ENCODE results near the gene HMOX2.

HMOX2 gene

DNA sequence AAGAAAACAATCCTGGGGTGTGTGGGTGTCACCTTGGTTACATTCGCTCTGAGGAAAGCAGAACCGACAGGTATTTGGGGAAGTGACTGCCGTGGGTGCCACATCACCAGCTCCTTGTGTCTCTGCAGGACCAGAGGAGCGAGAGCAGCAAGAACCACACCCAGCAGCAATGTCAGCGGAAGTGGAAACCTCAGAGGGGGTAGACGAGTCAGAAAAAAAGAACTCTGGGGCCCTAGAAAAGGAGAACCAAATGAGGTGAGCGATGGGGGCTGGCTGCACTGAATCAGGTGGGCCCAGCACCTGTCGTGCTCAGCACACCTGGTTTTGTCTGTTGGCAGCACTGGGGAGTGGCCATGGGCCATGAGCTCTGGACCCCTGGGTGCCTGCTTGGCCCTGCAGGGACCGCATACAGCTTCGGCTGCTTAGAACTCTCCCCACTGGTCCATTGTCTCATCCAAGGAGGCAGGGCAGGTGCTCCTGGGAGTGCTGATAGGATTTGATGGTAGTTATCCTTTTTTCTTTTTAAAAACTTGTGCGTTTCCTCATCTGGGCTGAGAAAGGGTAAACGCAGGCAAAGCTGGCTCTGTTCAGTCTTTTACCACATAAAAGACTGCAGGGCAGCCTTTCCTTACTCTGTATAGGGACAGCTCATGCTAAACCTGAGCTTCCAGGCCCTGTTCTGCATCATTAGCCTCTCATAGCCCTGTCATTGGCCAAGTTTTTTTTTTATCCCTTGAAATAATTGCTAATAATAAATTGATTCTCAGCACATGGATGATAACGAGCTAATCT, 29.4 kb downstream of the HMOX2 start:
- peak; percentile 39 to 51 for DNase-seq (ENCODE audit: low read depth in 2 of 2)

DNA sequence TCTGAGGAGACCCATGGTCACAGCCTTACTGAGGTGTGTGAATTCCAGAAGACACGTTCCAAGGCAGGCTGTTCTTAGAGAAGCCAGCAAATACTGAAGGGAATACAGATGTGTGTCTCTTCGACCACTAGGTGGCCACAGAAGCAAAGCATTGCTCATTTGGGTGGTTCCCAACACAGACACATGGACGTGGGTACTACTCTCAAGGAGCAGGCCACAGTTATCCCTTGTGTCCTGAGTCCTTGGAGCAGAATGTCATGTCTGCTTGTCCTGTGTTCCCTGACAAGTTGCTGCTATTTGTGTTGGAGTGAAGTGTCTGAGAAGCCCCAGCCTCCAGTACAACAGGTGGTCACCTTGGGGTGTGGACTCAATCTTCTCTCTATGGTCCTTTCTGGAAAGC, 30.3 kb downstream of the HMOX2 start:
- DNase-seq (ENCODE audit: low read depth in 2 of 2), result peak in 1 of 2 experiments; percentile 27

DNA sequence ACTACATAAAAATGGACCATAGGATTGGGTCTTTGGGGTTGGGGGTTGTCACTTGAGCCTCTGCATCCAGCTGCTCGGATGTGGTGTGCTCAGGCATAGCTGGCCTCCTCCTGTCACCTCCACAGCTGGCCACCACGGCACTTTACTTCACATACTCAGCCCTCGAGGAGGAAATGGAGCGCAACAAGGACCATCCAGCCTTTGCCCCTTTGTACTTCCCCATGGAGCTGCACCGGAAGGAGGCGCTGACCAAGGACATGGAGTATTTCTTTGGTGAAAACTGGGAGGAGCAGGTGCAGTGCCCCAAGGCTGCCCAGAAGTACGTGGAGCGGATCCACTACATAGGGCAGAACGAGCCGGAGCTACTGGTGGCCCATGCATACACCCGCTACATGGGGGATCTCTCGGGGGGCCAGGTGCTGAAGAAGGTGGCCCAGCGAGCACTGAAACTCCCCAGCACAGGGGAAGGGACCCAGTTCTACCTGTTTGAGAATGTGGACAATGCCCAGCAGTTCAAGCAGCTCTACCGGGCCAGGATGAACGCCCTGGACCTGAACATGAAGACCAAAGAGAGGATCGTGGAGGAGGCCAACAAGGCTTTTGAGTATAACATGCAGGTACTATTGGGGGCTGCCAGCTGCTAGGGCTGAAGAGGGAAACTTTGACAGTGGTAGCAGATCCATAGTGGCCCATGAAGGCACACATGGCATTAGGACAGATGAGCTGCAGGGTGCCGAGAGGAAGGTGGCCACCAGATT, 31.6 kb downstream of the HMOX2 start:
- no peak for DNase-seq (ENCODE audit: low read depth in 2 of 2)

DNA sequence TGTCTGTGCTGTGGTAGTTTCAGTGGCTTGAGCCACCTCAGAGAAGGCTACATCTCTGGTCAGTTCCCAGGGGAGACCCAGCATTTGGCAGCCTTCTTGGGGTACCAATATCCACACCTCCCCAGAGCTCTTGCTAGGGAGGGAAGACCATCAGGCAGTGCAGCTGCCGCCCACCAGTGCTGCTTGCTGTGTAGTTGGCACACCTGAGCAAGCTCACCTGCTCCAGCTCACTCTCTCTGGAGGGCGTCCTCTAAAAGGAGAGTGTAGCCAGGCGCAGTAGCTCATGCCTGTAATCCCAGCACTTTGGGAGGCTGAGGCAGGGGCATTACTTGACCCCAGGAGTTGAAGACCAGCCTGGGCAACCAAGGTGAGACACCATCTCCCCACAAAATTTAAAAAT, 32.6 kb downstream of the HMOX2 start:
- DNase-seq (ENCODE audit: low read depth in 2 of 2), result no peak

DNA sequence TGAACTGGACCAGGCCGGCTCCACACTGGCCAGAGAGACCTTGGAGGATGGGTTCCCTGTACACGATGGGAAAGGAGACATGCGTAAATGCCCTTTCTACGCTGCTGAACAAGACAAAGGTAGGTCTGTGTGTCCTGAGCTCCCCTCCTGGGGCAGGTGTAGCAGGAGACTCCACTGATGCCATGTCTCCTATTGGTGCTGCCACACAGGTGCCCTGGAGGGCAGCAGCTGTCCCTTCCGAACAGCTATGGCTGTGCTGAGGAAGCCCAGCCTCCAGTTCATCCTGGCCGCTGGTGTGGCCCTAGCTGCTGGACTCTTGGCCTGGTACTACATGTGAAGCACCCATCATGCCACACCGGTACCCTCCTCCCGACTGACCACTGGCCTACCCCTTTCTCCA, 33.2 kb downstream of the HMOX2 start:
- no peak for DNase-seq (ENCODE audit: low read depth in 2 of 2)

DNA sequence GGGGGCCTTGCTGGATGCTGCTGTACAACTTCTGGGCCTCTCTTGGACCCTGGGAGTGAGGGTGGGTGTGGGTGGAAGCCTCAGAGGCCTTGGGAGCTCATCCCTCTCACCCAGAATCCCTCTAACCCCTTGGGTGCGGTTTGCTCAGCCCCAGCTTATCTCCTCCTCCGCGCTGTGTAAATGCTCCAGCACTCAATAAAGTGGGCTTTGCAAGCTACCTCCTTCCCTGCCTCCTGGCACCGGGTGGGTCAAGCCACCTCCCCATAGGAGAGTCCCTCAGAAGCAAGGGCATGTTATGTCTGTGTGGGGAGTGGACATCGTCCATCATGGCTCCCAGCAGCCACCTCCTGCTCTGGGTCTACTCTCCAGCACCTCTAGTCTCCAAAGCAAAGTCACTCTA, 33.9 kb downstream of the HMOX2 start:
- DNase-seq (ENCODE audit: low read depth in 2 of 2), result no peak

DNA sequence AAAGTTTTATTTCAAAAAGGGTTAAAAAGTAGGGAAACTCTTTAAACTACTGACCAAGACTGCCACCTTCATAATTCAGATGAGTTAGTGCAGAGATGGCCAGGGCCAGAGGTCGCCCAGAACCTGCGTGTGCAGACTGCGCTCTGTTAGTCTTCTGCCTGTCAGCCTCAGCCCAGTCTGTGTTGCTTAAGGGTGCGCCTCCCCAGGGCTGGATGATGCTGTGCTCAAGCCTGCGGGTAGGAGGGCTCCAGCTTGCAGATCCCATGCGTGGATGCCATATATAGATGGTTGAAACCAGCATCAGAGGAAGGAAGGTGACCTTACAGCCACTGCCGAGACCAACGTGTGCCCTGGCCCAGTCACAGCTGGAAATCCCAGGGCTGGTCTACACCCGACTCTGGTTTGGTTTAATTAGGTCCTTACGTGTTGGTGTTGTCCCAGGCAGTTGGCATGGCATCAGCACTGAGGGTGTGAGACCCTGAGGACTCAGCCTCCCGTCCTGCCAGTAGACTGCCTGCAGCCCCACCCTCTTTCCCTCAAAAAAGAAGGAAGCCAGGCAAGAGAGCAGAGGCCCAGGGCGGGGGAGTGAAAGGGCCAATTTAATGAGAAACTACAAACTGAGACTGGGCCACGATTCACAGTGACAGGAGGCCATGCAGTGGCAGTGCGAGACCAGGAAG, 34.7 kb downstream of the HMOX2 start:
- no peak for DNase-seq (ENCODE audit: low read depth in 2 of 2)

DNA sequence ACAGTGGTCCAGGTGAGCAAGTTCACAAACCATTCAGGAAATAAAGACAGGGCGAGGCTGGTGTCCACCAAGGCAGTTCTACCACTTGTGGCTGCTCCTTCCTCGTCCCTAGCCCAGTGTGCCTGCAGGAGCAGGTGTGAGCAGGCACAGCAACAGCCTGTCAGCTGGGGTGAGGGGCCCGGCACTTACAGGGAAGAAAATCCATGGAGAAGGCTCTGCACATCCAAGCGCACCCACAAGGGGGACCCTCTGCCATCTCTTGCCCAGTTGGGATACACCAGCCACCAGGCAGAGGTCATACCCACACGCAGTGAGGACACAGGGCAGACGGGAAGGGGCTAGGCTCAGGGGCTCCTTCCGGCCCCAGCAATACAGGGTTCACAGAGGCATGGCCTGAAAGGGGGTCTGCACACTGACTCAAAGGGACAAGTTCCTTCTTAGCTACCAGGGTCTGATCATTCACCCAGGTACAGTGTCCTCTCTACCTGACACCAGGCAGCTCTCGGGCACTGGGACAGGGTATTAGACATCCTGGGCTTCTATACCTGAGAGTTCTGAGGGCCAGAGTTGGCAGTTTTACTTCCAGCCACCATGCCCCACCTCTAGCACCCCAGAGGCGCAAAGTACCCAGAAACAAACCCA, 35.4 kb downstream of the HMOX2 start:
- DNase-seq (ENCODE audit: low read depth in 2 of 2), result no peak

DNA sequence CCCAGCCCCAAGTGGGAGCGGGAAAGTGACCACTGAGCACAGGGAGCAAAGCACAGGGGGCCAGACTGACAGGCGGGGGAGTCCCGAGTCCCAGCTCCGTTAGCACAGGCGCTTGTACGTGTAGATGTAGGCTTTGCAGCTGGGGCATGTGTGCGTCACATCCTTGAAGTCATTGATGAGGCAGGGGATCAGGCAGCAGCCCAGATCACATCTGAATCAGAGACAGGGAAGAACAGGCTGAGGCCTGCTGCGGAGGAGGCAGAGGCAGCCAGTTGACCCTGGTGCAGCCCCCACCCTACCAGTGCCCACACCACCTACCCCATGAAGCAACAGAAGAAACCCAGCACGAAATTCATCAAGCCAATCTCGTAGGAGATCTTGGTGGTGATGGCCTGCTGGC, 36.3 kb downstream of the HMOX2 start:
- no peak for DNase-seq (ENCODE audit: low read depth in 2 of 2)

DNA sequence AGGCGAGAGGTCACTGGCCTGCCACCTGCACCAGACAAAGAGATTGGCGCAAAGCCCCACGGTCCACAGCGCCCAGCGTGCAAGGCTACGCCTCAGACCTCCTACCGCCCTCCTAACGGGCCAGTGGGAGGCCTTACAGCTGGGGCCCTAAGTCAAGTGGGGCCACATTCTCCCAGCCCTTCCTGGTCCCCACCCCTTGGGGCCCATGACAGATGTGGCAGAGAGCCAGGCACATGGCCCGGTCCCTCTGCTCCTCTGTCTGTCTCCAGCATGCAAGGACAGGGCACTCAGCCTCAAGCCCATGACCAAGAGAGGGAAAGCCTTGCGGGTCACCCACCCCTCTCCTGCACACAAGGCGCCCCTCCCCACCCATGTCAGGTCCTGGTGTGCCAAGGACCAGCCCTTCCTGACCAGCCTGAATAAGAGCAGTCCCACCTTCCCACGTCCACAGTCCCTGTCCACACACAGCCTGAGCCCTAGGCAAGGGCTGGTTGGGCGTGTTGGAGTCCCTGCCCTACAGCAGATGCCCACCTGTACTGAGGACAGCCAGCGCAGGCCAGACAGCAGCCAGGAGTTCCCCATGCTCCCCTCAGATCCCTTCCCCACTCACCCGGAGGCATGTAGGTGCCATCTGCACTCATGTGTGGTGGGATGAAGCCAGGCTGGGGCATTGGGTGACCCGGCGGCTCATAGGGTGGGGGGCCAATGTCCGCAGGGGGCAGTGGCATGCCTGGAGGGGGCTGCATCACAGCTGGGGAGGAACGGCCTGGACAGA, 37.1 kb downstream of the HMOX2 start:
- no peak for DNase-seq (ENCODE audit: low read depth in 2 of 2)

DNA sequence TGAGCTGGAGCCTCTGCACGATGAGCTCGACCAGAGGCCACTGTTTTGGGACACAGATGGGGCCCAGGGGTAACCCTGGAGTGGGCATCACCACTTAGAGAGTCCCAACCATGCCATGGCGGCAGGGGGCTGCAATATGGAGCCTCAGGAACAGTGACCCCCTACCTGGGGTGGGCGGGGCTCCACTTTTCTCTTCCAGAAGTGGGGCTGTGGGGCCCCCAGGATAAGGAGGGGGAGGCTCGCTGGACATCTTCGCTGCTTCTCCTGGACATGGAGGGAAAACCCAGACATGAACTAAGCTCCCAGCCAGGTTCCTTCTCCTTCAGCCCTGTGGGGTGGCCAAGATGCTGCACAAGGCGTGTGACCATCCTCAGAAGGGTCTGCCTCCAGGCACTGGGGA, 37.7 kb downstream of the HMOX2 start:
- DNase-seq (ENCODE audit: low read depth in 2 of 2), result no peak

DNA sequence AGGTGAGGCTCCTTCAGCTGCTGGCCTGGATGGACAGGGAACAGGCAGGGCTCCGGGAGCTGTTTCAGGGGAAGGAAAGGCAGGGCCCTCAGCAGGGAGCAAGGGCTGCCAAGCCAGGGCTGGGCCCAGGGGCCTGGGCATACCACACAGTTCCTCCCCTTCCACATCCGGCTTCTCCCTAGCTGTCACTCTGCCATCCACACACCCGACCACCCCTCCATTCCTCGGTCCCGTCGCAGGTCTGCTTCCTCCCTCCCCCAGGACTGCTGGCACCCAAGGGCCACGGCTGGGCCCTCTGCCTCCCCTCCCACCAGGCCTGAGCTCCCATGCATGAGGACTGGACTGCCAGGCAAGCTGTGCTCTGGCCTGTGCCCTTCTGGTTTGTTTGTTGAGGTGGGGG, 38.4 kb downstream of the HMOX2 start:
- DNase-seq (ENCODE audit: low read depth in 2 of 2), result no peak

DNA sequence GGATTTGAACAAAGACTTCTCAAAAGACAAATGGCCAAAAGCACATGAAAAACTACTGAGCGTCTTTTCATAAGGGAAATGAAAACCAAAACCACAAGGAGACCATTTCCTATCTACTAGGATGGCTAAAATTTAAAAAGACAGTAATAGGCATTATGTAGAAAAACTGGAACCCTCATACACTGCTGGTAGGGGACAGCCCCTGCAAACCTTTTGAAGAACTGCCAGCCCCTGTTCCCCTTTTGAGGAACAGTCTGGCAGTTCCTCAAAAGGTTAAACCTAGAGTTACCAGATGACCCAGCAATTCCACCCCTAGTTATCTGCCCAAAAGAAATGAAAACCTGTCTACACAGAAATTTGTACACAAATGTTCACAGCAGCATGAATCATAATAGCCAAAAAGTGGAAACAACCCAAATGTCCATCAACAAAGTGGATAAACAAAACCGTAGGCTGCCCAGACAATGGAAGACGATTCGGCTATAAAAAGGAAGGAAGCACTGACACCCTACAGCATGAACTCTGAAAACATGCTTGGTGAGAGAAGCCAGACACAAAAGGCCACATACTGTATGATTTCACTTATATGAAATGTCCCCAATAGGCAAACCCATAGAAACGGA, 39.5 kb downstream of the HMOX2 start:
- no peak for DNase-seq (ENCODE audit: low read depth in 2 of 2)

DNA sequence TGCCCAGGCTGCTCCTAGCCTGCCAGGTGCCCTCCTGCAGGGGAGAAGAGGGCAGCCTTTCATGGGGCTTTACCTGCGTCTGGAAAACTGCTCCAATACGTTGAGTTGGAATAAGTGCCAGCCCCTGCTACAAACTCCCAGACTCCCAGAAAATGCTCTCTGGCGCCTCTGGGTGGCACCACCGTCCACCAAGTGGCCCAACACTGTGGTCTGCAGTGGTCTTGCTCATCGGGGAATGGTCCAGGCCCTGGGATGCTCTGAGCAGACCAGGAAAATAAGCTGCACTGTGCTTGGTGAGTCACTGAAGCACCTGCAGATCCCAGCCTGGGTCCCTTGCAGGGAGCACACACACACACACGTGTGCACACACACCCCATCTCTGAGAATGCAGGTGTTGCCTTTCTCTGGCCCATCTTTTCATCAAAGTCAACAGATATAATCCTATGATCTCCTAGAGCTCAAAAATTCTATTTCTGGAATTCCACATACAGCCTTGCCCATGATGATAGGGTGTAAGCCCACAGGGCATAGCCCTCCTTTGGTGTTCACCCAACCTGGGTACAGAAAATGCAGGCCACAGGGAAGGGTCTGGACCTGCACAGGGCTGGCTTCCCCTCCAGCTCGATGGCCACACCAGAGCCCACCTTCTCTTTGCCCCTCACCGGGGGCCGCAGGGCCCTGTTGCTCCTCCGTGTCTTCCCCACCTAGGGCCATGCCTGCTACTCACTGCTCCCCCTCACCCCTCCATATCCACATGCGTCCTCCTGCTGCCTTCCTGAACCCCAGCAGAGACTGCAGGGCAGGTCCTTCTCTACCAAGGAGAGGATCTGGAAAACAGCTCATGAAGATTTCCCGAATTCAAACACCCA, 41.8 kb downstream of the HMOX2 start:
- DNase-seq (ENCODE audit: low read depth in 2 of 2), result no peak

DNA sequence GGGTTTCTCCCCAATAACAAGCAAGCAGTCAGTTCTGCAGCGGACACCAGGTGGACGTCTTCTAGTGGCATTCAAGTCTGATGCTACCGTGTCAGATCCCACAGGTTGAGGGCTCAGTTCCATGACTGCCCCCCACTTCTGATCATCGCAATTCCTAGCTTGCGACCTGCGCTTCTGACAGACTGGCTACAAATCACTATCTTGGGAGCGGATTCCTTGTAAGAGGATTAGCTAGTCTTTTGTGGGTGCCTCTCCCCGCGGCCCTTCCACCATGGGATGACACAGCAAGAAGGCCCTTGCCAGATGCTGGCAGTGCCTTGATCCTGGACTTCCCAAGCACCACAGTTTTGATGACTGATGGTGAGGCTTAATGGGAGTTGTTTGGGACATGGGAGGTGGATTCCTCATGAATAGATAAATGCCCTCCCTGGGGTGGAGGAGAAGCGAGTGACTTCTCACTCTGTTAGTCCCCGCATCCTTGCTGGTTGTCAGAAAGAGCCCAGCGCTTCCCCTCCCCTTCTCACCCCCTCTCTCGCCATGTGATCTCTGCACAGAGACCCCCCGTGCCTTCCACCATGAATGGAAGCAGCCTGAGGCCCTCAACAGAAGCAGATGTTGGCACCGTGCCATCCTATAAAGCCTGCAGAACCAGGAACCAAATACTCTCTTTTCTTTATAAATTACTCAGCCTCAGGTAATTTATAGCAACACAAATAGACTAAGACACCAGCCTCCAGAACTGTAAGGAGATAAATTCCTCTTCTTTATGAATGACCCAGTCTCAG, 43.3 kb downstream of the HMOX2 start:
- no peak for DNase-seq (ENCODE audit: low read depth in 2 of 2)

DNA sequence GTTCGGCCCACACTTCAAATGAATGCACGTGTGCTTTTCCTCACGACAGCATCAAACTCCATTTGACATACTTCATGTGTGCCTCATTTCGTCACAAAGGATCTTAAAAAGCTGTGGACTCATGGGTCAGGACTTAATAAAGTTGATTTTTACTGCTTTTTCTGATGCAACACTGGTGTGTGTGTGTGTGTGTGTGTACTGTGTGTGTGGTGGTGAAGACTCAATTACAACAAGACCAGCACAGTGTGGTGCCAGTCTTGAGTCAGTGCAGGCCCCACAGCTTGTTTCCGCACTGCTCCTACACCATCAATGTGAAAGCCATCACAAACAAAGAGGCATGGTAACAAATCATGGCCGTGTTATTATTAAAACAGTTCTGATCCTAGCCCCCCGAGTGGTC, 44.7 kb downstream of the HMOX2 start:
- no peak for DNase-seq (ENCODE audit: low read depth in 2 of 2)

DNA sequence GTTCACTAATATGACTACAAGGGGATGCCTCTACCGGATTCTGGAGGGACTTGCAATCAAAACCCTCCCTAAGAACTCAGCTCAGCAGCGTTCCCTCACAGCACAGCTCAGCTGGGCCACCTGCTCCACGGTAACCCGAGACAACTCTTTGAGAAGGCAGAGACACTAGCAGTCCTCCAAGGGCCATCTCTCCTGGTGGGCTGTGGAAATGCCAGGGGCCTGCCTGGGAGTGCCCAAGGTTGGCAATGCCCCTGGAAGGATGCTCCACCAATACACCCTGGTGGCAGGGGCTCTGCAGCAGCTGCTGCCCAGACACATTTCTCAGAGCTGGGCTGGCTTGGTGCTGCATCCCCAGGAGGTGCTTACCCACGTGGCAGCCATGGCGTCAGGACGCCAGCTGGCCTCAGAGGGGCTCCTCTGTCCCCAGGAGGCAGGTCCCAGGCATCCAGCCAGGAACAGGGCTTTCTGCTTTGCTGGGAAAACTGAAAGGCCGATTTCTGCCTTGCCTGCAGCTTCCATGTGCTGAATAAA, 45.9 kb downstream of the HMOX2 start:
- DNase-seq (ENCODE audit: low read depth in 2 of 2), result no peak

DNA sequence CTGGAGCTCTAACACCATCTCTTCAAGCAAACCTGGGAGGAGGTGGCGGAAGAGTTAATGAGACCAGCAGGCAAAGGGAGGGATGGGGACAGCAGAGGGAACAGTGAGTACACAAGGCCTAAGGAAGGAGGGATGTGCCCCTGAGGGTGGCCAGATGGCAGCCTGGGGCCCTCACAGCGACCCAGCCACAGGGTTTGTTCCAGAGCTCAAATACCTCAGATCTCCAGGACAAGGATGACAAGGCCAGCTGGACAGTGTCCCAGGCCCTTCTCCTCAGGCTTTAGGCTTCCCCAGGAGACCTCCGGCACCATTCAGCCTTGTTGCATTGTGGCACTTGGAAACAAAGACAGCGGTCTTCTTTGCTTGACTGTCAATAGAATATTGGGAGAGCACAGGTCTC, 47.5 kb downstream of the HMOX2 start:
- no peak for DNase-seq (ENCODE audit: low read depth in 2 of 2)

DNA sequence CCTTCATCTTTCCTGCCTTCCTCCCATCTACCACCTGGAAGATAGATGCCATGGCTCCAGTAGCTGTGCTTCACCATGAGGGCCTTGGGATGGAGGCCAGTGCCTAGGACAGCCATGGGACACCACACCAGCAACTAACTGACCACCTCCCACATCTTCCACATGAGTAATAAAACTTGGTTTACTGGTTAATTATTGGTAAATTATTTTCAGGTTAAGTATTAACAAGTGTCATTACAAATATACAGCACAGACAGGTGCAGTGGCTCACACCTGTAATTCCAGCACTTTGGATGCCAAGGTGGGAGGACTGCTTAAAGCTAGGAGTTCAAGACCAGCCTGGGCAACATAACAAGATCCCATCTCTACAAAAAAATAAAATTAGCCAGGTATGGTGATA, 48.4 kb downstream of the HMOX2 start:
- no peak for DNase-seq (ENCODE audit: low read depth in 2 of 2)

All from stimulated activated CD4-positive, alpha-beta T cell treated with anti-CD3 and anti-CD28 coated beads, Interleukin-12 subunit alpha, Interleukin-12 subunit beta, amount 100 ng/mL, for 24 hours (primary cell).